ENCODE results near the gene PCIF1. TPM values are rescaled to one million over a fixed set of nuclear protein-coding genes. Genes with fewer than 3 reads are reported as not detected.
"Not testable (repeated sequence)": the region's sequence is repeated elsewhere in the genome, so short reads cannot be mapped to it uniquely, and the experiment has no call there.

The PCIF1 gene
- polyA plus RNA-seq, 3 donors, result 41.0 to 54.9 (median 50.4) TPM

DNA sequence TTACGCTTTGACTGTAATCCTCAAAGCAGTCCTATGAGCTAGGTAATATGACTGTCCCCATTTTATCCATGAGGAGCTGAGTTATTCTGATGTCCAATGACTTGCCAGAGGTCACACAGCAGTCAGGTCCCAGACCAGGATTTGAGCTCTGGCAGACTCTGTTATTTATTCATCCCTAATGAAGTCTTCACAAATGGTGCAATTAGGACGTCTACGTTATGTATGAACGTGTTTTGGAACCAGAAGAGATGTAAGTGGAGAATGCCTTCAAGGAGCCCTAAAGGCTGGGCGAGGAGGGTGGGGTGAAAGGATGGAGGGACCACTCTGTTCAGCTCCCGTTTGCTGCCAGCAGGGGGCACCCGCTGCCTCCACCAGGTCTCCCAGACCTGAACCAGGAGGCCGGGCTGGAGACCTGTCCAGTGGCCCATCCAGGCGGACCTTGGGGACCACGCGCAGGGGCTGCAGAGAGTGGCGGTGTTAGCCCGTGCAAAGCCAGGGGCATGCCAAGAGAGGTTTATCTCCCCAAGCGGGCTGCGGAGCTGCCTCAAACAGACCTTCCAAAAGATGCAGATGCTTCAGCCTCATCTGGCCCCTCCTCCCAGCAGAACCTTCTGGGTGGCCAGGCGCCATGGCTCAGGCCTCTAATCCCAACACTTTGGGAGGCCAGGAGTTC lies 52.8 kb downstream of the PCIF1 start:
- H3K27me3 ChIP-seq (ENCODE audit: control insufficient read depth in 2 of 2, insufficient read depth in 2 of 2, low read length in 2 of 2), result peaks cover 7 to 34% of the 10 kb centered on the region in 2 donors
- H3K27me3 Mint-ChIP-seq (ENCODE audit: low read depth in 3 of 3), result peaks cover 31 to 54% (median 35%) of the 10 kb centered on the region in 3 donors
- no peaks in the 10 kb centered on the region for H3K36me3 ChIP-seq (replicated peaks in 1 of 2; ENCODE audit: control insufficient read depth in 1 of 2, insufficient read depth in 2 of 2, low read length in 2 of 2)
- no peak overlapping the region for H3K4me3 Mint-ChIP-seq
- H3K79me2 ChIP-seq (ENCODE audit: insufficient read depth, low read length), result no peaks in the 10 kb centered on the region
- H3K9ac ChIP-seq (ENCODE audit: insufficient read depth, low read length, poor library complexity, severe bottlenecking), result no peak overlapping the region
- no peak overlapping the region for H2AFZ ChIP-seq (ENCODE audit: insufficient read depth, low read depth, low read length, poor library complexity, severe bottlenecking)
- peaks cover 0 to 6% (median 0%) of the 10 kb centered on the region in 7 donors for H3K9me3 Mint-ChIP-seq
- H3K4me1 Mint-ChIP-seq, result peaks cover 9% of the 10 kb centered on the region
- H3K4me3 ChIP-seq (replicated peaks in 1 of 3; ENCODE audit: low read depth in 2 of 3, low read length in 3 of 3), result no peak overlapping the region
- peak; percentile 76 to 82 (median 81) for DNase-seq
- H3K4me2 ChIP-seq (replicated peaks; ENCODE audit: extremely low read depth, low read length, poor library complexity, severe bottlenecking), result no peak overlapping the region
- TF ChIP-seq, protein P1, sequence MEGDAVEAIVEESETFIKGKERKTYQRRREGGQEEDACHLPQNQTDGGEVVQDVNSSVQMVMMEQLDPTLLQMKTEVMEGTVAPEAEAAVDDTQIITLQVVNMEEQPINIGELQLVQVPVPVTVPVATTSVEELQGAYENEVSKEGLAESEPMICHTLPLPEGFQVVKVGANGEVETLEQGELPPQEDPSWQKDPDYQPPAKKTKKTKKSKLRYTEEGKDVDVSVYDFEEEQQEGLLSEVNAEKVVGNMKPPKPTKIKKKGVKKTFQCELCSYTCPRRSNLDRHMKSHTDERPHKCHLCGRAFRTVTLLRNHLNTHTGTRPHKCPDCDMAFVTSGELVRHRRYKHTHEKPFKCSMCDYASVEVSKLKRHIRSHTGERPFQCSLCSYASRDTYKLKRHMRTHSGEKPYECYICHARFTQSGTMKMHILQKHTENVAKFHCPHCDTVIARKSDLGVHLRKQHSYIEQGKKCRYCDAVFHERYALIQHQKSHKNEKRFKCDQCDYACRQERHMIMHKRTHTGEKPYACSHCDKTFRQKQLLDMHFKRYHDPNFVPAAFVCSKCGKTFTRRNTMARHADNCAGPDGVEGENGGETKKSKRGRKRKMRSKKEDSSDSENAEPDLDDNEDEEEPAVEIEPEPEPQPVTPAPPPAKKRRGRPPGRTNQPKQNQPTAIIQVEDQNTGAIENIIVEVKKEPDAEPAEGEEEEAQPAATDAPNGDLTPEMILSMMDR (IDR thresholded peaks at IDR 0.05), result peak; percentile 96
- 4% methylated on average over 11 of the region's 16 CpGs for WGBS (ENCODE audit: insufficient coverage)
- H3K9me3 ChIP-seq (replicated peaks in 1 of 2; ENCODE audit: control insufficient read depth in 1 of 2, insufficient read depth in 1 of 2, low read length in 2 of 2), result no peaks in the 10 kb centered on the region
- no peaks in the 10 kb centered on the region for H3K36me3 Mint-ChIP-seq
- H4K20me1 ChIP-seq (ENCODE audit: insufficient read depth, low read length), result no peaks in the 10 kb centered on the region
- intact Hi-C loops (cut with micrococcal nuclease), result loop anchor here (1.0 to 10.0 kb wide), 3 partner anchors 26 to 98 kb away; partner anchors contain the start of gene NCOA5 (in 1 of the 2)
- no peak overlapping the region for H3K27ac ChIP-seq (ENCODE audit: low read depth in 1 of 2, low read length in 2 of 2)
- peaks cover 10 to 11% of the 10 kb centered on the region in 2 donors for H3K4me1 ChIP-seq (ENCODE audit: control insufficient read depth in 1 of 2, insufficient read depth in 2 of 2, low read length in 2 of 2)
- peak overlapping the region in 1 of 7 donors; percentile 31 for H3K27ac Mint-ChIP-seq

DNA sequence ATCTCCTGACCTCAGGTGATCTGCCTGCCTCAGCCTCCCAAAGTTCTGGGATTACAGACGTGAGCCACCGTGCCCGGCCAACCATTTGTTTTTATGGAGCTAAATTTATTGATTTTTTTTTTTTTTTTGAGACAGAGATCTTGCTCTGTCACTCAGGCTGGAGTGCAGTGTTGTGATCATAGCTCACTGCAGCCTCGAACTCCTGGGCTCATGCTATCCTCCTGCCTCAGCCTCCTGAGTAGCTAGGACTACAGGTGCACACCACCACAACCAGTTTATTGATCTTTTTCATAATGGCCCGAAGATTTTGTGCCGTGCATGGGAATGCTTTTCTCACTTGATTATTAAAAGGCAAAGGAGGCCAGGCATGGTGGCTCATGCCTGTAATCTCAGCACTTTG lies 54.3 kb downstream of the PCIF1 start:
- not testable (repeated sequence) for H3K27ac ChIP-seq (ENCODE audit: low read depth in 1 of 2, low read length in 2 of 2); H3K36me3 Mint-ChIP-seq; H3K9ac ChIP-seq (ENCODE audit: insufficient read depth, low read length, poor library complexity, severe bottlenecking); DNase-seq; H3K27ac Mint-ChIP-seq; H3K4me3 ChIP-seq (replicated peaks in 1 of 3; ENCODE audit: low read depth in 2 of 3, low read length in 3 of 3); H3K79me2 ChIP-seq (ENCODE audit: insufficient read depth, low read length); H3K36me3 ChIP-seq (replicated peaks in 1 of 2; ENCODE audit: control insufficient read depth in 1 of 2, insufficient read depth in 2 of 2, low read length in 2 of 2); H3K9me3 Mint-ChIP-seq; H3K4me2 ChIP-seq (replicated peaks; ENCODE audit: extremely low read depth, low read length, poor library complexity, severe bottlenecking); H4K20me1 ChIP-seq (ENCODE audit: insufficient read depth, low read length); H2AFZ ChIP-seq (ENCODE audit: insufficient read depth, low read depth, low read length, poor library complexity, severe bottlenecking); H3K9me3 ChIP-seq (replicated peaks in 1 of 2; ENCODE audit: control insufficient read depth in 1 of 2, insufficient read depth in 1 of 2, low read length in 2 of 2)
- 70% methylated on average over 1 of the region's 6 CpGs for WGBS (ENCODE audit: insufficient coverage)
- Mint-ChIP-seq H3K4me1 (peaks cover 19% of the 10 kb centered on the region), H3K27me3 (ENCODE audit: low read depth in 3 of 3) (peaks cover 30 to 60% (median 40%) of the 10 kb centered on the region in 3 donors), H3K4me3 (peak overlapping the region in 1 of 2 donors; percentile 68)
- H3K27me3 ChIP-seq (ENCODE audit: control insufficient read depth in 2 of 2, insufficient read depth in 2 of 2, low read length in 2 of 2), result peaks cover 7 to 41% of the 10 kb centered on the region in 2 donors
- H3K4me1 ChIP-seq (ENCODE audit: control insufficient read depth in 1 of 2, insufficient read depth in 2 of 2, low read length in 2 of 2), result peaks cover 19 to 27% of the 10 kb centered on the region in 2 donors
- intact Hi-C loops (cut with micrococcal nuclease), result loop anchor here in 1 of 2 donors (10.0 kb wide), 1 partner anchor 96 kb away; the partner anchor contains the start of gene NCOA5

All from CD14-positive monocyte (primary cell).